ENCODE measurements around the gene AXDND1. TPM values are rescaled to one million over a fixed set of nuclear protein-coding genes. Genes with fewer than 3 reads are reported as not detected.
"Not testable (repeated sequence)": the region's sequence is repeated elsewhere in the genome, so short reads cannot be mapped to it uniquely, and the experiment has no call there.

Gene AXDND1
- total RNA-seq, 4 donors from 2014 or later: 0.19 TPM; not detected in 3

- Histone ChIP-seq H3K4me1 (no peaks in the 10 kb centered on the region), H3K27ac (no peak overlapping the region), H3K36me3 (no peaks in the 10 kb centered on the region), H3K27me3 (no peaks in the 10 kb centered on the region), H3K4me3 (no peak overlapping the region), H3K9me3 (no peaks in the 10 kb centered on the region)
- WGBS, 2 donors: 66 to 79% methylated on average over 7 of the region's 7 CpGs
- intact Hi-C loops (cut with DNase I): no loop called here
- DNase-seq: no peak
- no peak for TF ChIP-seq POLR2A (IDR thresholded peaks at IDR 0.05)
- no peak for TF ChIP-seq CTCF (IDR thresholded peaks at IDR 0.05)
Observed at GRCh38 chr1:179437171-179437570, 71.4 kb downstream of the AXDND1 start.

GRCh38 chr1:179439646-179440045, 73.9 kb downstream of the AXDND1 start:
- H3K4me3 ChIP-seq; H3K27ac ChIP-seq; H3K4me1 ChIP-seq; DNase-seq; H3K9me3 ChIP-seq; intact Hi-C loops (cut with DNase I); H3K36me3 ChIP-seq; H3K27me3 ChIP-seq: not testable (repeated sequence)
- WGBS, 2 donors: 71 to 79% methylated on average over 8 to 9 of the region's 9 CpGs

- H3K36me3 ChIP-seq; H3K9me3 ChIP-seq; DNase-seq; intact Hi-C loops (cut with DNase I); H3K27ac ChIP-seq; H3K4me1 ChIP-seq; H3K27me3 ChIP-seq; H3K4me3 ChIP-seq: not testable (repeated sequence)
- WGBS, 2 donors: 61 to 80% methylated on average over 2 of the region's 2 CpGs
Observed at GRCh38 chr1:179440301-179440700, 74.5 kb downstream of the AXDND1 start.

GRCh38 chr1:179440971-179441370, 75.2 kb downstream of the AXDND1 start:
- DNase-seq: no peak
- no peaks in the 10 kb centered on the region for H3K27me3 ChIP-seq
- no peak overlapping the region for H3K4me3 ChIP-seq
- no peak overlapping the region for H3K27ac ChIP-seq
- H3K9me3 ChIP-seq: no peaks in the 10 kb centered on the region
- no peaks in the 10 kb centered on the region for H3K4me1 ChIP-seq
- H3K36me3 ChIP-seq: no peaks in the 10 kb centered on the region
- intact Hi-C loops (cut with DNase I): no loop called here
- WGBS, 2 donors: 68 to 81% methylated on average over 7 of the region's 7 CpGs
- TF ChIP-seq POLR2A (IDR thresholded peaks at IDR 0.05) (no peak), CTCF (IDR thresholded peaks at IDR 0.05) (no peak)

- no peak for TF ChIP-seq POLR2A (IDR thresholded peaks at IDR 0.05)
- no peak for TF ChIP-seq CTCF (IDR thresholded peaks at IDR 0.05)
- 82 to 95% methylated on average over 6 of the region's 6 CpGs for WGBS, 2 donors
- no peak for DNase-seq
- Histone ChIP-seq H3K27me3 (no peaks in the 10 kb centered on the region), H3K9me3 (no peaks in the 10 kb centered on the region), H3K4me3 (no peak overlapping the region), H3K4me1 (no peaks in the 10 kb centered on the region), H3K36me3 (no peaks in the 10 kb centered on the region), H3K27ac (no peak overlapping the region)
- intact Hi-C loops (cut with DNase I): no loop called here
Observed at GRCh38 chr1:179441501-179441900, 75.7 kb downstream of the AXDND1 start.

GRCh38 chr1:179442846-179443245, 77.1 kb downstream of the AXDND1 start:
- H3K4me3 ChIP-seq; DNase-seq; H3K27me3 ChIP-seq; H3K36me3 ChIP-seq; H3K27ac ChIP-seq; H3K4me1 ChIP-seq; H3K9me3 ChIP-seq; intact Hi-C loops (cut with DNase I): not testable (repeated sequence)
- 75 to 86% methylated on average over 8 to 10 of the region's 10 CpGs for WGBS, 2 donors

GRCh38 chr1:179445593-179445992, 79.8 kb downstream of the AXDND1 start:
- no peak overlapping the region for H3K4me3 ChIP-seq
- DNase-seq: no peak
- H3K27me3 ChIP-seq: no peaks in the 10 kb centered on the region
- no peaks in the 10 kb centered on the region for H3K4me1 ChIP-seq
- TF ChIP-seq CTCF (IDR thresholded peaks at IDR 0.05) (no peak), POLR2A (IDR thresholded peaks at IDR 0.05) (no peak)
- intact Hi-C loops (cut with DNase I): no loop called here
- no peaks in the 10 kb centered on the region for H3K36me3 ChIP-seq
- H3K9me3 ChIP-seq: no peaks in the 10 kb centered on the region
- no peak overlapping the region for H3K27ac ChIP-seq
